Measurements from ENCODE around the gene KLRC1.
A peak's percentile ranks its signal among the peaks of the same experiment; 100 is the strongest.
"Not testable (repeated sequence)": the region's sequence is repeated elsewhere in the genome, so short reads cannot be mapped to it uniquely, and the experiment has no call there.

The KLRC1 gene

GRCh38 chr12:10409392-10409791, 43.8 kb downstream of the KLRC1 start, which contains the start of gene KLRC4:
Gene KLRC4, minus strand, starts transcription at chr12:10409757. Its CDS starts 182 bp downstream, at chr12:10409575.
- DNase-seq: peak; percentile 83

GRCh38 chr12:10408842-10409241, 44.3 kb downstream of the KLRC1 start:
- no peak for DNase-seq

- no peak for DNase-seq
Measured at GRCh38 chr12:10406725-10407124, 46.5 kb downstream of the KLRC1 start.

- no peak for DNase-seq
Measured at GRCh38 chr12:10405294-10405693, 47.9 kb downstream of the KLRC1 start.

GRCh38 chr12:10404798-10405197, 48.4 kb downstream of the KLRC1 start:
- DNase-seq: no peak

GRCh38 chr12:10400829-10401228, 52.3 kb downstream of the KLRC1 start:
- DNase-seq: no peak

- no peak for DNase-seq
Measured at GRCh38 chr12:10398168-10398567, 55.0 kb downstream of the KLRC1 start.

- no peak for DNase-seq
Measured at GRCh38 chr12:10397296-10397695, 55.9 kb downstream of the KLRC1 start.

- not testable (repeated sequence) for DNase-seq
Measured at GRCh38 chr12:10396176-10396575, 57.0 kb downstream of the KLRC1 start.
